GM11168 (cell line): ENCODE results near the gene ANKS4B.

ENCODE experiments used
- in situ Hi-C: fragments of 300-500 bp; cut with MboI; formaldehyde crosslinking; loops from one replicate; pipeline ENCODE4 v1.12.0; 2022; ENCODE audit warnings: low sequenced_read_pairs; ENCODE audit not compliant: unreplicated experiment

ANKS4B gene

GRCh38 chr16:21260870-21261791, 27.6 kb downstream of the ANKS4B start:
- in situ Hi-C loops: no loop called here

GRCh38 chr16:21262779-21263639, 29.5 kb downstream of the ANKS4B start:
- in situ Hi-C loops: no loop called here

DNA sequence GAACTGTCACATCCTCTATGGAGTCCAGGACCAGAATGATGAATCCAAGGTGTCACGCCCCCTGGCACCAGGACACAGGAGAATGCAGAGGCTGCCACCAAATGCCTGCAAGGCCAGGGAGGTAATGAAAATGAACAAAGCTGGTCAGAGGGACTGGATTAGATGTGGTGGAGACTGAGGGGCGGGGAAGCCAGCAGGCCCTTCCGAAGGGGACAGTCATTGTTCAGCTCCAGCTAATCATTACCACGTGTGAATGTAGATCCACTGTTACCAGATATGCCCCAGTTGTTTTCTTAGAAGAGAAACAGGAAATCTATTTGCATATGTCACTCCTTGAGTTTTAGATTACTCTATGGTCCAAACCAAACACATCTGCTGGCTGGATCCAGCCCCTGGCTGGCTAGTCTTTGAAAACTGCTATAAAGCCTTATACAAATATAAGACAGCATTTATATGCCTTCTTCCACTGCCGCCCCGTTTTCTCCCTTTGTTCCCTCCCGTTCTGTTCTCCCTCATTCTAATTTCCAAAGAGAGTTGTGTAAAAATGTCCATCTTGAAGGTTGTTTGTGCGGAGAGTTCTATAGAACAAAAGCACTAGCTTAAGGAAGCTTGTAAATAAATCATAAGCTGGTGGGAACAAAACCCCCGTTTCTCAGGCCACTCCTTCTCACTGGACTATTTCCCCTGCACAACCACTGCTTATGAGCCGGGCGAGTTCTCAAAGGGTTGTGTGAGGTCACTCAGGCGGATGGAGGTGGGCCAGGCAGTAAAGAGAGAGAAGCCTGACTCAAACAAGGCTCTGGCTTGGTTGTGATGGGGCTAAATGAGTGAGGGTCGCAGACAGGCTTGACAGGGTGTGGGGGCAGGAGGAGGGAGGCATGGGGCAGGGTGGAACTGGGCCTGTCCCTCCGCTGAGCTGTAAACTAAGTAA, 30.4 kb downstream of the ANKS4B start:
- in situ Hi-C loops: no loop called here

- in situ Hi-C loops: no loop called here
Measured at GRCh38 chr16:21264571-21265036, 31.1 kb downstream of the ANKS4B start.

DNA sequence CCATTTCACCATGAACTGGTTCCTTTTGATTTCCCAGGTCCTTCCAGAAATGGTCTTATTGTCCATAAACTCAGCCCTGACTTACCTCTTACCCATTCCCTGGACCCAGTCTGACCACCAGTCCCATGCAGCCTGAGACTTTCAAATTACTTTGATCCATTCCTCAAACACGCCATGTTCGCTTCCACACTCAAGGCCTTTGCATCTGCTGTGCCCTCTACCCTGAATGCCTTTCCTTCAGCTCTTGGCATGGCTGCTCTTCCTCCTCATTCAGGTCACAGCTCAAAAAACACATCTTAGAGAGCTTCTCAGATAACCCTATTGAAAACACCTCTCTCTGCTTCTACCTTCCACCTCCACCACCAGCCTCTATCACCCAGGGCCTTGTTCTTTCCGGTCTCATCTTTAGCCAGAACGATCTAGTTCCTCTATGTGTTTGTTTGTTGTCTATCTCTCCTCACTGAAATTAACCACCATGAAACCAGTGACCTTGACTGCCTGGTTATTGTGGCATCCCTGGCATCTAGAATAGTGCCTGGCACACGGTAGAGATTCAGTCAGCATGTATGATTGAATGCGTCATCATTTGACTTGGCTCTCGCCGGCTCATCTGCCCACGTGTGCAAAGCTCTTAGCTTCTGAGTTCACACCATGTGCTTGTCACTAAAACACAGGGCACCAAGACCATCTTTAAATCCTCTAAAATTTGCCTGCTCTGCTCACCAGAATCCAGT, 31.8 kb downstream of the ANKS4B start:
- in situ Hi-C loops: no loop called here

- in situ Hi-C loops: no loop called here
Measured at GRCh38 chr16:21267298-21267697, 33.8 kb downstream of the ANKS4B start.

- in situ Hi-C loops: no loop called here
Measured at GRCh38 chr16:21268236-21268635, 34.7 kb downstream of the ANKS4B start.

- in situ Hi-C loops: loop anchor here (10.0 kb wide), 1 partner anchor 77 kb away; no protein-coding TSS in a partner anchor
Measured at GRCh38 chr16:21272253-21272652, 38.8 kb downstream of the ANKS4B start.

GRCh38 chr16:21272763-21273162, 39.3 kb downstream of the ANKS4B start:
- in situ Hi-C loops: loop anchor here (10.0 kb wide), 1 partner anchor 78 kb away; no protein-coding TSS in a partner anchor

DNA sequence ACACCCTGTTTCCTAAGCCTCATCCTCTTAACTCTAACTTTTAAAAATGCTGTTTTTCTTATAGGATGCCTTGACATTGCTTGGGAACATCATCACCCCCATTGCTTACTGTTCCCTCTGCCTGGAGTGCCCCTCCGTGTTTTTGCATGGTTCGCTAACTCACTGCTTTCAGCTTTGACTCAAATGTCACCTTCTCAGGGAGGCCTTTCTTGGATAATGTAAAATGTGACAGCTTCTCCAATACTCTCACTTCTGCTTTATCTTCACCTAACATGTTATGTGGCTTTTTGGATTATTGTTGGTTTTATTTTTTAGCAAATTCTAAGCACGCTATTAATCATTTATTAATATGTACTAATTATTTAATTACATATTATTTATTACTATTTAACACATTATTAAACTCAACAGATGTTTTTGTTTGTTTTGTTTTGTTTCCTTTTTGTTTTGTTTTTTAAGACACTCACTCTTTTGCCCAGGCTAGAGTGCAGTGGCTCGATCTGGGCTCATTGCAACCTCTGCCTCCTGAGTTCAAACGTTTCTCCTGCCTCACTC, 40.8 kb downstream of the ANKS4B start:
- in situ Hi-C loops: loop anchor here (10.0 kb wide), 1 partner anchor 79 kb away; no protein-coding TSS in a partner anchor

GRCh38 chr16:21275529-21275928, 42.0 kb downstream of the ANKS4B start:
- in situ Hi-C loops: loop anchor here (10.0 to 25.0 kb wide), 2 partner anchors 81 to 287 kb away; no protein-coding TSS in a partner anchor

- in situ Hi-C loops: loop anchor here (10.0 to 25.0 kb wide), 2 partner anchors 81 to 286 kb away; no protein-coding TSS in a partner anchor
Measured at GRCh38 chr16:21276090-21276489, 42.6 kb downstream of the ANKS4B start.

- in situ Hi-C loops: loop anchor here (10.0 to 25.0 kb wide), 2 partner anchors 82 to 285 kb away; no protein-coding TSS in a partner anchor
Measured at GRCh38 chr16:21277045-21277926, 43.8 kb downstream of the ANKS4B start.

GRCh38 chr16:21277927-21278706, 44.6 kb downstream of the ANKS4B start, which contains the start of gene CRYM:
Gene CRYM, minus strand, starts transcription at chr16:21278290. Its CDS starts 39 bp downstream, at chr16:21278251.
- in situ Hi-C loops: loop anchor here (10.0 to 25.0 kb wide), 2 partner anchors 83 to 284 kb away; no protein-coding TSS in a partner anchor

DNA sequence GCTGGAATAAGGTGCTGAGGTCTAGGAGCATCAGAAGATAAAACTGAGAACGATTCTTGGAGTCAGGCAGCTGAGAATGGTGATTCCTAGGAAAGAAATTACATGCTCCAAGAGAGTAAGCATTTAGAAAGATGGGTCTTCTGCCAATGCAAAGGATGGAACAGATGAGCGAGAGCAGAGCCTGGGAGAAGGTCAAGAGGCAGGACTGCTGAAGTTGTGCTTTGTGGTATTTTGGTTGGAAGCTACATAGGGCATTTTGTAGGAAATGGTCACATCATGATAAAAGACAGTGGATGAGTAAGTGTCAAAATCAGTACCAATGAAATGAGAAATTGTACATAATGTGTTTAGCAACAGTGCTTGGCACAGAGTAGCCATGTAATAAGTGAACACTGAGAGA, 46.0 kb downstream of the ANKS4B start:
- in situ Hi-C loops: loop anchor here (10.0 to 25.0 kb wide), 2 partner anchors 85 to 283 kb away; no protein-coding TSS in a partner anchor

DNA sequence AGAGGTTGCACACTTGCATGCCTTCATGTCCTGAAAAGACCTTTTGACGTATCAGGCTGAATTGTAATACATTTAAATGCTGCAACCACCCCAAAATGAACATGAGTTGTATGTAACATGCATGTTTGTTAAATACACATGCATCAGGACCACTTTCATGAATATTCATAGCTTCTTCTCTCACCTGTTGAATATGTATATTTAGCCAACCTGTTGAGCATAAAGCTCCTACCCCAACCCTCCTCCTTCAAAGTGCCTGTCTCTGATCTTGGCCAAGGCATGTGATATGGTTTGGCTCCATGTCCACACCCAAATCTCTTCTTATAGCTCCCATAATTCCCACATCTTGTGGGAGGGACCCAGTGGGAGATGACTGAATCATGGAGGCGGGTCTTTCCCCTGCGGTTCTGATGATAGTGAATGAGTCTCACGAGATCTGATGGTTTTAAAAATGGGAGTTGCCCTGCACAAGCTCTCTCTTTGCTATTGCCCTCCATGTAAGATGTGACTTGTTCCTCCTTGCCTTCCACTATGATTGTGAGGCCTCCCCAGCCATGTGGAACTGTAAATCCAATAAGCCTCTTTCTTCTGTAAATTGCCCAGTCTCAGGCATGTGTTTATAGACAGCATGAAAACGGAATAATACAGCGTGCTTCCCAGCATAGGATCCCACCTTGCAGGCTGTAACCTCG, 48.3 kb downstream of the ANKS4B start:
- in situ Hi-C loops: loop anchor here (25.0 kb wide), 1 partner anchor 280 kb away; no protein-coding TSS in a partner anchor
